Measurements from ENCODE around the gene GCSH. TPM values are rescaled to one million over a fixed set of nuclear protein-coding genes. Genes with fewer than 3 reads are reported as not detected.

The GCSH gene
- total and polyA plus RNA-seq, 2 of the 13 experiments (the other 11 are each of a cell fraction or from before 2014, with no cell fraction given) = 35.9 to 103 TPM

- no peak for TF ChIP-seq TAF1 (CRISPR knock-in tag; IDR thresholded peaks at IDR 0.05)
- no peak for TF ChIP-seq ZNF317 (CRISPR knock-in tag; IDR thresholded peaks at IDR 0.05)
- TF ChIP-seq, protein P1, sequence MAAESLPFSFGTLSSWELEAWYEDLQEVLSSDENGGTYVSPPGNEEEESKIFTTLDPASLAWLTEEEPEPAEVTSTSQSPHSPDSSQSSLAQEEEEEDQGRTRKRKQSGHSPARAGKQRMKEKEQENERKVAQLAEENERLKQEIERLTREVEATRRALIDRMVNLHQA (CRISPR knock-in tag; IDR thresholded peaks at IDR 0.05) = no peak
Measured at GRCh38 chr16:81041696-81042095, 54.5 kb downstream of the GCSH start (continued).

DNA sequence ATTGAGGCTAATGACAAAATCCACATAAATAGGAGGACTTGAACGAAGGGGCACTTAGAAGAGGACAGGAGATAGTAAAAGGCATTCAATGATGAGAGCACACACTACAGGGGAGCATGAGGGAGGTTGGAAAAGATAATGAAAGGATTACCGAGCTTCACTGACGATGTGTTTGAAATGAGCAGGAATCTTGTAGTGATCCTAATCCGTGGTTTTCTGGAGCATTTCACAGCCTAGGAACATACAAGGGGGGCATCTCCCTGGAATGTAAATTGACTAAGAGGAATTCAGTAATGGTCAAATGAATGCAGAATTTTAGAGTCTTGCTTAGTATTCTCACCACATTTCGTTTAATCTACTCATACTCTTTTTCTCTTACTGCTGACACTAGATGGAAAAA is 55.4 kb downstream of the GCSH start:
- ATAC-seq (no peak), DNase-seq (ENCODE audit: low spot score) (no peak), FAIRE-seq (no peak)
- peaks cover 2% of the 10 kb centered on the region; the same call in 1 of the 2 replicates for H4K20me1 ChIP-seq (ENCODE audit: insufficient read depth, low read length)
- no peak overlapping the region for H3K4me3 ChIP-seq (replicated peaks in 1 of 3; ENCODE audit: insufficient read depth in 1 of 3, low read depth in 2 of 3, low read length in 3 of 3)
- no peak overlapping the region for H3K27ac ChIP-seq (ENCODE audit: extremely low read length, insufficient read depth, low read length)
- peaks cover 33% of the 10 kb centered on the region for H3K4me1 ChIP-seq (ENCODE audit: insufficient read depth, low read length)
- H3K9me3 ChIP-seq (ENCODE audit: low read length) = no peaks in the 10 kb centered on the region
- 94% methylated on average over 5 of the region's 5 CpGs for WGBS (ENCODE audit: low lambda C conversion rate)
- H3K4me2 ChIP-seq (ENCODE audit: low read depth, low read length) = no peak overlapping the region
- ChIA-PET POLR2A (no interaction called here), CTCF (ENCODE audit: low intra/inter-chr PET ratio, low total read pairs) (no interaction called here)
- H2AFZ ChIP-seq (ENCODE audit: low read length) = no peak overlapping the region
- peaks cover 17 to 55% of the 10 kb centered on the region in 2 experiments for H3K36me3 ChIP-seq (replicated peaks in 1 of 2; ENCODE audit: control insufficient read depth in 1 of 2, insufficient read depth in 2 of 2, low read length in 2 of 2)
- no peak overlapping the region for H3K9ac ChIP-seq (ENCODE audit: insufficient read depth, low read depth, low read length)
- no peak for TF ChIP-seq KDM3A (CRISPR knock-in tag; IDR thresholded peaks at IDR 0.05; ENCODE audit: low read depth)
- intact Hi-C loops (cut with micrococcal nuclease; ENCODE audit: unreplicated experiment) = no loop called here
- in situ Hi-C loops (cut with HindIII; ENCODE audit: extremely low pct_ligation_motif_present, low pct_unique_long_range_greater_than_20kb) = loop anchor here (25.0 kb wide), 1 partner anchor 696 kb away; no protein-coding TSS in a partner anchor
- peaks cover 35% of the 10 kb centered on the region for H3K79me2 ChIP-seq (ENCODE audit: insufficient read depth, low read length)
- no peaks in the 10 kb centered on the region; a peak in 1 of 5 replicates for H3K27me3 ChIP-seq (ENCODE audit: control insufficient read depth in 1 of 2, insufficient read depth in 2 of 2, low read length in 2 of 2)
- no TSS peak for BruUV-seq (replicated peaks)

- intact Hi-C loops (cut with micrococcal nuclease; ENCODE audit: unreplicated experiment) (no loop called here), in situ Hi-C loops (cut with HindIII; ENCODE audit: extremely low pct_ligation_motif_present, low pct_unique_long_range_greater_than_20kb) (loop anchor here (25.0 kb wide), 1 partner anchor 697 kb away; no protein-coding TSS in a partner anchor)
- no peak for ATAC-seq
- Histone ChIP-seq H2AFZ (ENCODE audit: low read length) (no peak overlapping the region), H3K4me3 (replicated peaks in 1 of 3; ENCODE audit: insufficient read depth in 1 of 3, low read depth in 2 of 3, low read length in 3 of 3) (no peak overlapping the region), H3K27me3 (ENCODE audit: control insufficient read depth in 1 of 2, insufficient read depth in 2 of 2, low read length in 2 of 2) (no peaks in the 10 kb centered on the region; a peak in 1 of 5 replicates), H3K9me3 (ENCODE audit: low read length) (no peaks in the 10 kb centered on the region), H3K79me2 (ENCODE audit: insufficient read depth, low read length) (peaks cover 35% of the 10 kb centered on the region), H3K4me2 (ENCODE audit: low read depth, low read length) (no peak overlapping the region), H3K4me1 (ENCODE audit: insufficient read depth, low read length) (peaks cover 33% of the 10 kb centered on the region), H3K27ac (ENCODE audit: extremely low read length, insufficient read depth, low read length) (no peak overlapping the region), H3K36me3 (replicated peaks in 1 of 2; ENCODE audit: control insufficient read depth in 1 of 2, insufficient read depth in 2 of 2, low read length in 2 of 2) (peaks cover 12 to 50% of the 10 kb centered on the region in 2 experiments), H4K20me1 (ENCODE audit: insufficient read depth, low read length) (peaks cover 2% of the 10 kb centered on the region; the same call in 1 of the 2 replicates), H3K9ac (ENCODE audit: insufficient read depth, low read depth, low read length) (no peak overlapping the region)
- no TSS peak for BruUV-seq (replicated peaks)
- WGBS (ENCODE audit: low lambda C conversion rate) = 95% methylated on average over 2 of the region's 2 CpGs
- no peak for DNase-seq (ENCODE audit: low spot score)
- CTCF ChIA-PET (ENCODE audit: low intra/inter-chr PET ratio, low total read pairs) = no interaction called here
- FAIRE-seq = no peak
- POLR2A ChIA-PET = no interaction called here
- no peak for TF ChIP-seq TSC22D2 (CRISPR knock-in tag; IDR thresholded peaks at IDR 0.05; ENCODE audit: borderline replicate concordance)
- TF ChIP-seq AFF4 (CRISPR knock-in tag; IDR thresholded peaks at IDR 0.05) = no peak
- TF ChIP-seq MXD4 (CRISPR knock-in tag; IDR thresholded peaks at IDR 0.05) = no peak
- no peak for TF ChIP-seq HHEX (CRISPR knock-in tag; IDR thresholded peaks at IDR 0.05)
- TF ChIP-seq ZSCAN31 (CRISPR knock-in tag; IDR thresholded peaks at IDR 0.05; ENCODE audit: low read depth) = no peak
- TF ChIP-seq, protein P2, sequence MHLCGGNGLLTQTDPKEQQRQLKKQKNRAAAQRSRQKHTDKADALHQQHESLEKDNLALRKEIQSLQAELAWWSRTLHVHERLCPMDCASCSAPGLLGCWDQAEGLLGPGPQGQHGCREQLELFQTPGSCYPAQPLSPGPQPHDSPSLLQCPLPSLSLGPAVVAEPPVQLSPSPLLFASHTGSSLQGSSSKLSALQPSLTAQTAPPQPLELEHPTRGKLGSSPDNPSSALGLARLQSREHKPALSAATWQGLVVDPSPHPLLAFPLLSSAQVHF (CRISPR knock-in tag; IDR thresholded peaks at IDR 0.05) = no peak
Measured at GRCh38 chr16:81040131-81040530, 56.1 kb downstream of the GCSH start.
